ENCODE results near the gene AUNIP. TPM values are rescaled to one million over a fixed set of nuclear protein-coding genes. Genes with fewer than 3 reads are reported as not detected.

The AUNIP gene
- total RNA-seq, 3 donors from 2014 or later (not counting 1 experiment from before 2014, with no cell fraction given): 0.16 to 0.50 (median 0.20) TPM

DNA sequence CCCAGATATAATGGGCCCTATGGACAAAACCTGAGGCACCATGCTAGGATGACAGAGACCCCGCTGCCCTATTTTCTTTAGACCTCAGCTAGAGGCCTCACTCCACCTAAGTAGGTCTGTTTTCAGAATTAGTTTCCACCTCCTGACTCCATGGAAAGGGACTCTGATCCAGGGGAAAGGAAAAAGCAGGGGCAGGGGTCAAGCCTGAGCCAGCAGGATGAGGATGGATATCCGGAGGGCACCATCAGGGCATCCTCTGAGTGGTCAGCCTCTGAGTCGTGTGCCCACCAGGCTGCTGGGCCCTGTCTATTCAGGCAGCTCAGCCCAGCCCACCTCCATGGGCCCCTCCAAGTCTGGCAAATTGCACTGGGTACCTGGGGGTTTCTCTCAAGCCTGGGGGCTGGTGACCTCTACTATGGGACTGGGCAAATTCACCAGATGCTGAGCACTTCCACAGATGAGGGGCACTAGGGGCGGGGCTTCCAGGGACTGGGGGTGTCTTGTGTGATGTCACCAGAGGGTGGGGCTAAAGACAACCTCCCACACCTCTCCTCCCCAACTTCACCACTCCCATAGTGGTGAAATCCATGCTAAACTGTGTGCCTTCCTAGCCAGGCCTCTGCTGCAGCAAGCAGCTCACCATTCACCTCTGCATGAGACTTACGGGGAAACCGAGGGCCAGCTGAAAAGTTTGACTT is 10.8 kb upstream of the AUNIP start:
- DNase-seq (no peak), ATAC-seq (no peak)
- Histone ChIP-seq H3K4me1 (ENCODE audit: control insufficient read depth, insufficient read depth, low read length) (peaks cover 9% of the 10 kb centered on the region), H3K27ac (ENCODE audit: low read length) (no peak overlapping the region), H3K4me3 (ENCODE audit: low read length) (no peak overlapping the region), H3K9me3 (ENCODE audit: control insufficient read depth, insufficient read depth, low read length) (no peaks in the 10 kb centered on the region), H3K27me3 (ENCODE audit: control insufficient read depth, insufficient read depth, low read length) (no peaks in the 10 kb centered on the region), H3K36me3 (ENCODE audit: control insufficient read depth, insufficient read depth, low read length) (no peaks in the 10 kb centered on the region)
- 76% methylated on average over 5 of the region's 6 CpGs for WGBS (ENCODE audit: insufficient coverage)
- H3K36me3 Mint-ChIP-seq: no peaks in the 10 kb centered on the region
- intact Hi-C loops (cut with micrococcal nuclease): no loop called here
- peaks cover 0 to 4% of the 10 kb centered on the region in 2 donors for H3K4me1 Mint-ChIP-seq
- no peak overlapping the region for H3K4me3 Mint-ChIP-seq
- TF ChIP-seq, protein P1, sequence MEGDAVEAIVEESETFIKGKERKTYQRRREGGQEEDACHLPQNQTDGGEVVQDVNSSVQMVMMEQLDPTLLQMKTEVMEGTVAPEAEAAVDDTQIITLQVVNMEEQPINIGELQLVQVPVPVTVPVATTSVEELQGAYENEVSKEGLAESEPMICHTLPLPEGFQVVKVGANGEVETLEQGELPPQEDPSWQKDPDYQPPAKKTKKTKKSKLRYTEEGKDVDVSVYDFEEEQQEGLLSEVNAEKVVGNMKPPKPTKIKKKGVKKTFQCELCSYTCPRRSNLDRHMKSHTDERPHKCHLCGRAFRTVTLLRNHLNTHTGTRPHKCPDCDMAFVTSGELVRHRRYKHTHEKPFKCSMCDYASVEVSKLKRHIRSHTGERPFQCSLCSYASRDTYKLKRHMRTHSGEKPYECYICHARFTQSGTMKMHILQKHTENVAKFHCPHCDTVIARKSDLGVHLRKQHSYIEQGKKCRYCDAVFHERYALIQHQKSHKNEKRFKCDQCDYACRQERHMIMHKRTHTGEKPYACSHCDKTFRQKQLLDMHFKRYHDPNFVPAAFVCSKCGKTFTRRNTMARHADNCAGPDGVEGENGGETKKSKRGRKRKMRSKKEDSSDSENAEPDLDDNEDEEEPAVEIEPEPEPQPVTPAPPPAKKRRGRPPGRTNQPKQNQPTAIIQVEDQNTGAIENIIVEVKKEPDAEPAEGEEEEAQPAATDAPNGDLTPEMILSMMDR (IDR thresholded peaks at IDR 0.05): no peak
- no peaks in the 10 kb centered on the region for H3K27me3 Mint-ChIP-seq (ENCODE audit: low read depth in 2 of 2)
- no peak overlapping the region for H3K27ac Mint-ChIP-seq
- no peaks in the 10 kb centered on the region for H3K9me3 Mint-ChIP-seq

DNA sequence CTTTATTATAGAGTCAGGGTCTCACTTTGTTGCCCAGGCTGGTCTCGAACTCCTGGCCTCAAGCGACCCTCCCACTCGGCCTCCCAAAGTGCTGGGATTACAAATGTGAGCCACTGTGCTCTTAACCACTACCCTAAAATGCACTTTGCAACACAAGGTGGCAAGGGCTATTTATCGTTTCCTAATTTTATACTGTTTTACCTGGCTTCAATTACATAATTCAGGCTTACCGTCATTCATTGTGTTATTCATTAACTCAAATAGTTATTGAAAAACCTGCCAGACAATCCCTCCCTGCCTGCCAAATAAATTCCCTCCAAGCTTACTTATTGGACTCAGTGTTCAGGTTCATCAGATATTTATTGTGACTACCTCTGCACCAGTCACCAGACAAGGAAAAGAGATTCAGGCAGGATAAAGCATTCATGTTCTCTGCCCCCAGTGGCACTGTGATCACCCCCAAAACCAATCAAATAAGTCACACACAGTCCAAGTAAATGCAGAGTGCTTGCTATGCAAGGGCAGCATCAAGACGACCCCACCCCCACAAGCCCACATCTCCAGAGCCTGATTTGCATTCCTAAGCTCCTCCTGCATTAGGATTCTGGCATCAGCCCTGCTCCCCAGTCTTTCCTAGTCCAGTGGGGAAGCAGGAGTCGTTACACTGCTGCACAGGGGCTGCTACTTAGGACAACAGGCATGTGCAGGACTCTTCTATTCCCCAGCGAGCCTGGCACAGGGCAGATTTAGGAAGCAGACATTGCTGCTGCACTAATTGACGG is 8.1 kb upstream of the AUNIP start:
- ATAC-seq (no peak), DNase-seq (no peak)
- Histone ChIP-seq H3K9me3 (ENCODE audit: control insufficient read depth, insufficient read depth, low read length) (no peaks in the 10 kb centered on the region), H3K4me3 (ENCODE audit: low read length) (no peak overlapping the region), H3K4me1 (ENCODE audit: control insufficient read depth, insufficient read depth, low read length) (no peaks in the 10 kb centered on the region), H3K27ac (ENCODE audit: low read length) (no peak overlapping the region), H3K36me3 (ENCODE audit: control insufficient read depth, insufficient read depth, low read length) (no peaks in the 10 kb centered on the region), H3K27me3 (ENCODE audit: control insufficient read depth, insufficient read depth, low read length) (no peaks in the 10 kb centered on the region)
- TF ChIP-seq, protein P1 (IDR thresholded peaks at IDR 0.05): no peak
- intact Hi-C loops (cut with micrococcal nuclease): no loop called here
- Mint-ChIP-seq H3K36me3 (no peaks in the 10 kb centered on the region), H3K4me3 (no peak overlapping the region), H3K9me3 (no peaks in the 10 kb centered on the region), H3K4me1 (no peaks in the 10 kb centered on the region), H3K27me3 (ENCODE audit: low read depth in 2 of 2) (no peaks in the 10 kb centered on the region), H3K27ac (no peak overlapping the region)
- 88% methylated on average over 9 of the region's 9 CpGs for WGBS (ENCODE audit: insufficient coverage)

DNA sequence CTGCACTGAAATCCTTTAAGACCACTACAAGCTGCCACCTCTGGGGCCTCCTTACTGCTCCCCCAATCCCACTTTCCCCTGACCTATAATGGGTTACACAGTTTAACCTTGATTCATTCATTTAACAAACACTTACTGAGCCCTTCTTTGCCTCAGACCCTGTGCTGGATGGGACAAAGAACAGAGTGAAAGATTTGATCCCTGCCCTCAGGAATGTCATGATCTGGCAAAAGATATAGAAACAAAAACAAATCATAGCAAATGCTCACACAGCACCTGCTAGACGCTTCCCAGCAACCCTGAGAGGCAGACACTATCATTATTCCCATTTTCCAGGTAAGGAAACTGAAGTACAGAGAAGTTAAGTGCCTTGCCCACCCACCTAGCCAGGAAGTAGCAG is 7.0 kb upstream of the AUNIP start:
- Histone ChIP-seq H3K27me3 (ENCODE audit: control insufficient read depth, insufficient read depth, low read length) (no peaks in the 10 kb centered on the region), H3K4me1 (ENCODE audit: control insufficient read depth, insufficient read depth, low read length) (peaks cover 10% of the 10 kb centered on the region), H3K9me3 (ENCODE audit: control insufficient read depth, insufficient read depth, low read length) (no peaks in the 10 kb centered on the region), H3K4me3 (ENCODE audit: low read length) (no peak overlapping the region), H3K27ac (ENCODE audit: low read length) (no peak overlapping the region), H3K36me3 (ENCODE audit: control insufficient read depth, insufficient read depth, low read length) (no peaks in the 10 kb centered on the region)
- no peak overlapping the region for H3K4me3 Mint-ChIP-seq
- DNase-seq: no peak
- no peak for ATAC-seq
- no peaks in the 10 kb centered on the region for H3K9me3 Mint-ChIP-seq
- H3K4me1 Mint-ChIP-seq: peaks cover 4 to 5% of the 10 kb centered on the region in 2 donors
- TF ChIP-seq, protein P1 (IDR thresholded peaks at IDR 0.05): no peak
- WGBS (ENCODE audit: insufficient coverage): 55% methylated on average over 1 of the region's 1 CpG
- no peaks in the 10 kb centered on the region for H3K27me3 Mint-ChIP-seq (ENCODE audit: low read depth in 2 of 2)
- H3K27ac Mint-ChIP-seq: no peak overlapping the region
- intact Hi-C loops (cut with micrococcal nuclease): no loop called here
- H3K36me3 Mint-ChIP-seq: no peaks in the 10 kb centered on the region

All from natural killer cell (primary cell).